GM12878 (cell line): Measurements from ENCODE around the gene RADIL. TPM values are rescaled to one million over a fixed set of nuclear protein-coding genes. Genes with fewer than 3 reads are reported as not detected.

Experiments
- ATAC-seq: fragments of 200-7000 bp; cut with Tn5 transposase; 3 replicates; pipeline ENCODE4 v1.9.1; 2020; ENCODE audit warnings: mild to moderate bottlenecking, moderate library complexity
- BruUV-seq: library from RNA; stranded (reverse); fragments of 400-500 nt; replicated peaks from 2 replicates; lab custom pipeline; 2021; lab: Mats Ljungman, UMichigan
- CTCF ChIA-PET: fragments of 300-600 bp; sonication (Branson Sonifier 250); formaldehyde crosslinking; extraction: SDS; loops from one replicate; lab custom pipeline; 2021; ENCODE audit warnings: inconsistent platforms; lab: Yijun Ruan, JAX
- POLR2A ChIA-PET: fragments of 350-600 bp; formaldehyde crosslinking; extraction: SDS; loops from one replicate; lab custom pipeline; 2021; ENCODE audit warnings: inconsistent platforms; lab: Charles Lee
- RAD21 ChIA-PET: fragments of 300-600 bp; sonication (Branson Sonifier 250); formaldehyde crosslinking; loops from one replicate; lab custom pipeline; 2023; ENCODE audit warnings: antibody characterized with exemption; ENCODE audit not compliant: unreplicated experiment; lab: Charles Lee
- SMC1A ChIA-PET: fragments of 300-600 bp; sonication (Branson Sonifier 250); formaldehyde crosslinking; loops from one replicate; lab custom pipeline; 2023; ENCODE audit not compliant: unreplicated experiment, uncharacterized antibody; lab: Charles Lee
- DNase-seq: peaks from one replicate; pipeline ENCODE4 v3.0.0-alpha.2; 2011; ENCODE audit warnings: low read depth, low spot score
- FAIRE-seq: peaks from 3 replicates; lab custom pipeline; 2011; peaks lifted over from hg19 to GRCh38; lab: Jason Lieb, UNC
- H2AFZ ChIP-seq: 2 replicates; pipeline ENCODE4 v1.6.0; 2011; ENCODE audit warnings: low read depth, low read length, control low read depth; ENCODE audit not compliant: control insufficient read depth
- H3K27ac ChIP-seq: 2 replicates; pipeline ENCODE4 v1.5.1; 2011; ENCODE audit warnings: control low read depth; ENCODE audit not compliant: control insufficient read depth, insufficient read depth
- H3K27me3 ChIP-seq, 2 experiments: replicated peaks in 1 of 2; 2 replicates each; pipeline versions ENCODE4 v1.6.0 to v1.6.1; 2011; ENCODE audit warnings: low read length in 1 of 2; ENCODE audit not compliant: control insufficient read depth in 2 of 2, insufficient read depth in 2 of 2
- H3K36me3 ChIP-seq, 2 experiments: 2 replicates each; pipeline ENCODE4 v1.5.1; 2011; ENCODE audit warnings: low read length in 1 of 2; ENCODE audit not compliant: control insufficient read depth in 2 of 2, insufficient read depth in 2 of 2
- H3K4me1 ChIP-seq: 2 replicates; pipeline ENCODE4 v1.6.1; 2011; ENCODE audit warnings: mild to moderate bottlenecking, low read length, moderate library complexity, mixed read lengths; ENCODE audit not compliant: control insufficient read depth, insufficient read depth
- H3K4me2 ChIP-seq: 2 replicates; pipeline ENCODE4 v1.6.0; 2011; ENCODE audit warnings: control low read depth; ENCODE audit not compliant: control insufficient read depth, insufficient read depth
- H3K4me3 ChIP-seq: fragments of 200-600 bp; sonication (generic); 2 replicates; pipeline ENCODE4 v1.5.1; 2016
- H3K79me2 ChIP-seq: 2 replicates; pipeline ENCODE4 v1.6.0; 2011; ENCODE audit warnings: low read length; ENCODE audit not compliant: control insufficient read depth, insufficient read depth
- H3K9ac ChIP-seq: 2 replicates; pipeline ENCODE4 v1.8.0; 2011; ENCODE audit warnings: low read length, control low read depth, mixed read lengths; ENCODE audit not compliant: control insufficient read depth, insufficient read depth
- H3K9me3 ChIP-seq: replicated peaks from 3 replicates; pipeline ENCODE4 v1.5.1; 2011; ENCODE audit warnings: mild to moderate bottlenecking, low read length; ENCODE audit not compliant: control insufficient read depth, insufficient read depth
- H4K20me1 ChIP-seq: 2 replicates; pipeline ENCODE4 v1.6.0; 2011; ENCODE audit not compliant: control insufficient read depth, insufficient read depth
- CBX3 ChIP-seq: fragments of 200-600 bp; sonication (generic); IDR thresholded peaks from 2 replicates; pipeline ENCODE4 v1.6.1; 2016; ENCODE audit warnings: low read depth, borderline replicate concordance
- ESRRA ChIP-seq: IDR thresholded peaks from 2 replicates; pipeline ENCODE4 v1.6.1; 2012; ENCODE audit warnings: mild to moderate bottlenecking, low read length, improper control_type of control experiment
- JUNB ChIP-seq: IDR thresholded peaks from 2 replicates; pipeline ENCODE4 v1.6.1; 2016; ENCODE audit warnings: antibody characterized with exemption, mild to moderate bottlenecking
- MXI1 ChIP-seq: fragments of 150-350 bp; IDR thresholded peaks from 2 replicates; pipeline ENCODE4 v1.6.1; 2011; ENCODE audit warnings: low read depth, mild to moderate bottlenecking, inconsistent platforms, low read length, improper control_type of control experiment
- PAX5 ChIP-seq: IDR thresholded peaks from 2 replicates; pipeline ENCODE4 v1.6.1; 2011; ENCODE audit warnings: low read depth, low read length, borderline replicate concordance
- RCOR1 ChIP-seq: conservative IDR thresholded peaks from 2 replicates; pipeline ENCODE4 v1.6.1; 2012; ENCODE audit warnings: low read depth, low read length, improper control_type of control experiment
- SMC3 ChIP-seq: IDR thresholded peaks from 2 replicates; pipeline ENCODE4 v1.6.1; 2011; ENCODE audit warnings: low read length, improper control_type of control experiment, borderline replicate concordance
- ZNF622 ChIP-seq: fragments of 450-650 bp; IDR thresholded peaks from 2 replicates; pipeline ENCODE4 v1.6.1; 2017; ENCODE audit warnings: mild to moderate bottlenecking, inconsistent platforms
- WGBS: methylation state at CpG from one replicate; pipeline ENCODE4 v1.1.6; 2016; ENCODE audit warnings: low lambda C conversion rate; ENCODE audit not compliant: insufficient replicate concordance, insufficient coverage; ENCODE audit errors: missing lambda C conversion rate; 5-methylcytosine and 5-hydroxymethylcytosine counted together
- in situ Hi-C: fragments of 300-500 bp; cut with MboI; formaldehyde crosslinking; loops from 9 replicates; pipeline ENCODE4 v1.14.3; 2018; ENCODE audit warnings: mixed read lengths
- intact Hi-C: fragments of 100-400 bp; cut with micrococcal nuclease; formaldehyde crosslinking; loops from one replicate; pipeline ENCODE4 v1.14.2; 2022; ENCODE audit not compliant: unreplicated experiment
- polyA plus RNA-seq, 11 experiments: library from polyadenylated mRNA; depleted of rRNA in 4 of 11; unstranded in 6 of 11; stranded (reverse) in 5 of 11; fragments of >200 nt; fragmentation: Nextera tagmentation in 4 of 11; fragmentation: Illumina TruSeq in 1 of 11; extraction: Ambion mirVana in 4 of 11; extraction: Trizol in 1 of 11; gene quantifications; 1 replicate in 1 of 11; 2 replicates in 10 of 11; pipeline versions ENCODE4 v1.2.1 to v1.2.3, GENCODE V29; 2011 to 2016; ENCODE audit warnings: inconsistent platforms in 2 of 11, missing spikeins in 2 of 11, low read depth in 1 of 11
- total RNA-seq, 4 experiments: library from RNA; depleted of rRNA in 3 of 4; stranded (reverse); fragments of >200 nt in 3 of 4; fragmentation: Illumina TruSeq in 1 of 4; extraction: Trizol in 1 of 4; gene quantifications; 2 replicates each; pipeline versions ENCODE4 v1.2.1 to v1.2.3, GENCODE V29; 2013 to 2021
- TF ChIP-seq, protein P1 (sequence below): fragments of 450-650 bp; IDR thresholded peaks from 2 replicates; pipeline ENCODE4 v1.6.1; 2014; ENCODE audit warnings: mild to moderate bottlenecking
- TF ChIP-seq, protein P2 (sequence below): IDR thresholded peaks from 2 replicates; pipeline ENCODE4 v1.6.1; 2012; ENCODE audit warnings: mild to moderate bottlenecking, low read depth, low read length

Gene RADIL
- total and polyA plus RNA-seq, 10 of the 15 experiments (the other 5 are each of a cell fraction or from before 2014, with no cell fraction given) = 0.05 to 0.06 TPM; not detected in 8

DNA sequence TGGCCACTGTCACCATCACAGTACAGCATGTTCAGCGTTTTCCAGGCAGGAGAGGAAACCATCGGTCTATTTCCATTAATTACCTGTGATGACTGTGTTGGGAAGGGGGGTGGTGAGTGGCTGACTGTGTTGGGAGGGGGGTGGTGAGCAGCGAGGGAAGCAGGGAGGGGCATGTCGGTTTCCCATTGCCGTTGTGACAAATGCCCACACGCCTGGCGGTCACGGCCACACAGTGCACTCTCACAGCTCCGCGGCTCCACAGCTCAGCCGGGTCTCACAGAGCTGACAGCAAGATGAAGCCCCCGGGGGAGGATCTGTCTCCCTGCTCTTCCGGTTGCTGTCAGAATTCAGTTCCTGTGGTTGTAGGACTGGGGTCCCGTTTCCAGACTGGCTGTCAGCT is 69.1 kb downstream of the RADIL start:
- Histone ChIP-seq H3K9ac (no peak overlapping the region), H3K4me1 (no peaks in the 10 kb centered on the region), H3K9me3 (no peaks in the 10 kb centered on the region; the same call in 2 of the 3 replicates), H3K27me3 (no peaks in the 10 kb centered on the region), H3K4me3 (no peak overlapping the region), H2AFZ (no peak overlapping the region), H3K4me2 (no peak overlapping the region), H3K36me3 (no peaks in the 10 kb centered on the region), H3K27ac (no peak overlapping the region), H3K79me2 (no peaks in the 10 kb centered on the region), H4K20me1 (no peaks in the 10 kb centered on the region)
- peak; percentile 38; the same call in 1 of the 3 replicates for ATAC-seq
- 34% methylated on average over 11 of the region's 14 CpGs for WGBS
- no peak for DNase-seq
- SMC1A ChIA-PET = no interaction called here
- FAIRE-seq = no peak
- in situ Hi-C loops (no loop called here), intact Hi-C loops (no loop called here)
- POLR2A ChIA-PET = no interaction called here
- BruUV-seq = no TSS peak
- RAD21 ChIA-PET = no interaction called here
- CTCF ChIA-PET = no interaction called here
- TF ChIP-seq SMC3 (no peak), CBX3 (no peak), JUNB (no peak), PAX5 (no peak), ESRRA (no peak), RCOR1 (no peak), MXI1 (no peak), ZNF622 (no peak)
- TF ChIP-seq, protein P1, sequence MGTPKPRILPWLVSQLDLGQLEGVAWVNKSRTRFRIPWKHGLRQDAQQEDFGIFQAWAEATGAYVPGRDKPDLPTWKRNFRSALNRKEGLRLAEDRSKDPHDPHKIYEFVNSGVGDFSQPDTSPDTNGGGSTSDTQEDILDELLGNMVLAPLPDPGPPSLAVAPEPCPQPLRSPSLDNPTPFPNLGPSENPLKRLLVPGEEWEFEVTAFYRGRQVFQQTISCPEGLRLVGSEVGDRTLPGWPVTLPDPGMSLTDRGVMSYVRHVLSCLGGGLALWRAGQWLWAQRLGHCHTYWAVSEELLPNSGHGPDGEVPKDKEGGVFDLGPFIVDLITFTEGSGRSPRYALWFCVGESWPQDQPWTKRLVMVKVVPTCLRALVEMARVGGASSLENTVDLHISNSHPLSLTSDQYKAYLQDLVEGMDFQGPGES = no peak
- TF ChIP-seq, protein P2, sequence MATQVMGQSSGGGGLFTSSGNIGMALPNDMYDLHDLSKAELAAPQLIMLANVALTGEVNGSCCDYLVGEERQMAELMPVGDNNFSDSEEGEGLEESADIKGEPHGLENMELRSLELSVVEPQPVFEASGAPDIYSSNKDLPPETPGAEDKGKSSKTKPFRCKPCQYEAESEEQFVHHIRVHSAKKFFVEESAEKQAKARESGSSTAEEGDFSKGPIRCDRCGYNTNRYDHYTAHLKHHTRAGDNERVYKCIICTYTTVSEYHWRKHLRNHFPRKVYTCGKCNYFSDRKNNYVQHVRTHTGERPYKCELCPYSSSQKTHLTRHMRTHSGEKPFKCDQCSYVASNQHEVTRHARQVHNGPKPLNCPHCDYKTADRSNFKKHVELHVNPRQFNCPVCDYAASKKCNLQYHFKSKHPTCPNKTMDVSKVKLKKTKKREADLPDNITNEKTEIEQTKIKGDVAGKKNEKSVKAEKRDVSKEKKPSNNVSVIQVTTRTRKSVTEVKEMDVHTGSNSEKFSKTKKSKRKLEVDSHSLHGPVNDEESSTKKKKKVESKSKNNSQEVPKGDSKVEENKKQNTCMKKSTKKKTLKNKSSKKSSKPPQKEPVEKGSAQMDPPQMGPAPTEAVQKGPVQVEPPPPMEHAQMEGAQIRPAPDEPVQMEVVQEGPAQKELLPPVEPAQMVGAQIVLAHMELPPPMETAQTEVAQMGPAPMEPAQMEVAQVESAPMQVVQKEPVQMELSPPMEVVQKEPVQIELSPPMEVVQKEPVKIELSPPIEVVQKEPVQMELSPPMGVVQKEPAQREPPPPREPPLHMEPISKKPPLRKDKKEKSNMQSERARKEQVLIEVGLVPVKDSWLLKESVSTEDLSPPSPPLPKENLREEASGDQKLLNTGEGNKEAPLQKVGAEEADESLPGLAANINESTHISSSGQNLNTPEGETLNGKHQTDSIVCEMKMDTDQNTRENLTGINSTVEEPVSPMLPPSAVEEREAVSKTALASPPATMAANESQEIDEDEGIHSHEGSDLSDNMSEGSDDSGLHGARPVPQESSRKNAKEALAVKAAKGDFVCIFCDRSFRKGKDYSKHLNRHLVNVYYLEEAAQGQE = no peak
